ENCODE data around the gene ISM1. TPM values are rescaled to one million over a fixed set of nuclear protein-coding genes. Genes with fewer than 3 reads are reported as not detected.

The ISM1 gene
- polyA plus RNA-seq, 4 donors = 3.6 to 5.6 (median 4.5) TPM

GRCh38 chr20:13251904-13252297 lies 30.8 kb downstream of the ISM1 start:
- DNase-seq (ENCODE audit: low read depth in 4 of 4, low spot score in 3 of 4) = no peak

DNA sequence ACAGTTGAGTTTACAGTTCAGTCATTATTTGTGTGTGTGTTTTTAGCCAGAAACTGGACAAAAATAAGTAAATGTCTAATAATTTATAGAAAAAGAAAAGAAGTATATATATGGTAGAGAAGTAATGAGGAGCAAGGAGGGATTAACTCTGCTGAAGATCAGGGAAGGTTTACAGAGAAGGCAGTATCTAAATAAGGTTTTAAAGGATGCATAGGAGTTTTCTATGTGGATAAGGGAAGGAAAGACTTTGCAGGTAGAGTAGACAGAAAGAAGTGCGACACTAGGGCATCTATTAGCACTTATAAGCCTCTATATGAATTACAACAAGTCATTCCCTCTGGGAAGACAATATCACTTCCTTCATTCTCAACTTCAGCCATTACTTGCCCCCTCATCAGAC lies 34.3 kb downstream of the ISM1 start:
- no peak for DNase-seq (ENCODE audit: low read depth in 4 of 4, low spot score in 3 of 4)

DNA sequence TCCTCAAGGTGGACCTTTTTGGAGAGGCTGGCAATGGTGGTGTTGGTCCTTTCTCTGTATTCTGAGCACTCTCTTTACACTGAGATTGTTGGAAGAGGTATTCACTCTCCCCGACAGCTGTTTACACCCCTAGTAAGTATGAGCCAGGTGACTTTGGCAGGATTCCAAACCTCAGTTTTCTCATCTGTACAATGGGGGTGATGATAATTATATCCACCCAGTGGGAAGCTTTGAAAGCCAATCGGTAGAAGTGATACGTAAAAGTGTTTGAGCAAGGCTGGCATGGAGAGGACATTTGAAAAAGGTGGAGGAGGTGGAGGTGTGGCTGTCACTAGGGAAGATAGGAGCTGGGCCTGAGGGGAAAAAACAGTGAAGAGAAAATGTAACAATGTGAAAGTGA lies 35.5 kb downstream of the ISM1 start:
- DNase-seq (ENCODE audit: low read depth in 4 of 4, low spot score in 3 of 4) = no peak

- no peak for DNase-seq (ENCODE audit: low read depth in 4 of 4, low spot score in 3 of 4)
These were observed 38.8 kb downstream of the ISM1 start for GRCh38 chr20:13259921-13260320.

DNA sequence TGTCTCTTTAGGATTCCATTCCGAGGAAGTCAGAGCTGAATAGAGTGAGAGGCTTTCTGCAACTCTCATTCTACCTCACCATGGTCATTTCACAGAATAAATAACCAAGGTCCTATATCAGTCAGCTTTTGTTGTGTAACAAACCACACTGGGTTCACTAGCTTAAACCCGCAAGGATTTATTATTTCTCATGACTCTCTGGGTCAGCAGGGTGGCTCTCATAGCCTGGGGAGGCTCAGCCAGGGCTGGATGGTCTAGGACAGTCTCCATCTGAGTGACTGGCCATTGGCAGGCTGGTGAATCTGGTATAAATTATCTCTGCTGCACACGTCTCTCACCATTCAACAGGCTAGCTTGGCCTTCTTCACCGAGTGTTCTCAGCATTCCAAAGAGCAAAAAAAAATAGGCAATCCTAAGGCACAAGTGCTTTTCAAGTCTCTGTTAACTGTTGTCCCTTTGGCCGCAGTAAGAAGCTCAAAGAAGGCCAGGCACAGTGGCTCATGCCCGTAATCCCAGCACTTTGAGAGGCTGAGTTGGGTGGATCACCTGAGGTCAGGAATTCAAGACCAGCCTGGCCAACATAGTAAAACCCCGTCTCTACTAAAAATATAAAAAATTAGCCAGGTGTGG lies 39.7 kb downstream of the ISM1 start:
- no peak for DNase-seq (ENCODE audit: low read depth in 4 of 4, low spot score in 3 of 4)

DNA sequence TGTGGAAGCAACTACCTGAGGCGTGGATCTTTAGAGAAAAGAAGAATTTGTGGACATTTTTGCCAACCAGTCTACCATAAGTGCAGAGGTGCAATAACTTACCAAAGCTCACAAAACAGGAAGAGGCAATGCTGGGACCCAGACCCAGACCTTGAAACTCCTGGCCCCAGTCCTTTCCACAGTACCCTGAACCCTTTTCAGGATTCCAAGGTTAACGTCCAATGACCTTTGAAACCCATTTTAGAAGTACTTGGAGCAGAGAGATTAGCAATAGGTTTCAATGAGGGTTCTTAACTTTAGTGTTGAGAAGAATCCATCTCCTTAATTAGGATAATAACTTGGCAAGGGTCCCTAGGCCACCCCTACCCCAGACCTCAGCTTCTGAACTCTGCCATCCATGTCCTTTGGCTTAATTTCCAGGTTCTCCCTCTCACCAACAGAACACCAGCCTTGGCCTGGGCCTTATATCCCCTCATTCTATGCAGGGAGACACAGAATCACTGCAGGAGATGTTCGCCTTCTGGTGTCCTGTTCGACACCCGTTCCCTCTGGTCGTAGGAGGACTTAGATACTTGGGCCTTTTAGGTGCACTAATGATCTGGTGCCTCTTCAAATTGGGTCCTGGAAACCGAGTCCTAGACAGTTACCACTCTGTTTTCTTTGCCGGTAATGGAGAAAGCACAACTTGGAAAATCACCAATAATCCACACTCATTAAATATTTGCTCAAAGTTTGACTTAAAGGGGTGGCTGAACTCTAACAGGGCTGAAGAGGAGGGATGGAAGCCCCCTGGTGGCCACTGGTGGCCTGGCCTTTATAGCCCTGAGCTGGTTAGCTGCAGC lies 40.6 kb downstream of the ISM1 start:
- peak in 2 of 4 donors; percentile 14 to 16 for DNase-seq (ENCODE audit: low read depth in 4 of 4, low spot score in 3 of 4)

DNA sequence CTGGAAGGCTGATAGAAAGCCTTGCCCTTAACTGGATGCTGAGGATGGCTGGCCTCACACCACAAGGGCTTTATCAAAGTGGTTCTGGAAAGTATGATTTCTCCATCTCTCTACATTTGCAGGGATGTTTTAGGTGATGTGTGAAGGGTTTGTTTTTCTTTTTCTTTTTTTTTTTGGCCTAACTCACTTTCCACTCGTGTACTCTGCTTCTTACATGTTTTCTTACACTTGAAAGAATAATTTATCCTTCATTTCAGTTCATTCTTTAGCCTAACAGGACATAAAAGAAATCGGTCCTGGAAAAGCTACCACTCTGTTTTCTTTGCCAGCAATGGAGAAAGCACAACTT lies 41.2 kb downstream of the ISM1 start:
- no peak for DNase-seq (ENCODE audit: low read depth in 4 of 4, low spot score in 3 of 4)

- DNase-seq (ENCODE audit: low read depth in 4 of 4, low spot score in 3 of 4) = no peak
These were observed 41.7 kb downstream of the ISM1 start for GRCh38 chr20:13262671-13263360.

DNA sequence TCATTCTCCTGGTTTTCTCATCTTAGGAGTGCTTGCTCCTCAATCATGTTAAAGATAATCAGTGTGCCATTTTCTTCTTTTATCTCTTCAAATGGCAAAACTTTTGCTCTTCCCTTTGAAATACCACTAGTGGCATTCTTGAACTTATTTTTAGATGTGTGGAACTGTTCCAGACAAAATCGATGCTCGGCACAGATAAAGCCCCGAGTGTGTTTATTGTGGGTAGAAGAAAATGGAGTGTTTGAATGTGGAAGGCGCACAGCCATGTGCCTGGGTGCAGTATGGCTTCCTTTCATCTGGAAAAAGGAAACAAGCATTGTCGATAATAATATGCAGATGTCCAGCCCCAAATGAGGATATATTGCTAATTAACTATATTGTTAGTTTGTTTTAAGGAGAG lies 42.4 kb downstream of the ISM1 start:
- DNase-seq (ENCODE audit: low read depth in 4 of 4, low spot score in 3 of 4) = no peak

DNA sequence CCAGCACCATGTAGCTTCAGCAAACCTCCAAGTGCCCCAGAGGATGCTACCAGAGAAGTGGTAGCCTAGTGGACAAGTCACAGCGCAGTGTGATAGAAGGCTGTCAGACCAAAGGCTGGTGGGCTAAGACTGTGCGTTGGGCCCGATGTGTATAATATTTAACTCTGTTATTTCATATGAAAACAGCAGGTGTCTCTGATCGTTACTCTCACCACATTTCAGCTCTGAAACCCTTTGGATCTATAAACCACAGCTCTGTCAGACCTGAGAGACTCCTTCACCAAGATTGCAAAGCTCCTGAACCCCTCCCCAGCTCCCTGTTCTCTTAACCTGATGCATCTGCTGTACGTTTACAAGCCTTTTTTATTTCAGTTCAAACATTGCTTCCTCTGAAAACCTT lies 43.8 kb downstream of the ISM1 start:
- no peak for DNase-seq (ENCODE audit: low read depth in 4 of 4, low spot score in 3 of 4)

DNA sequence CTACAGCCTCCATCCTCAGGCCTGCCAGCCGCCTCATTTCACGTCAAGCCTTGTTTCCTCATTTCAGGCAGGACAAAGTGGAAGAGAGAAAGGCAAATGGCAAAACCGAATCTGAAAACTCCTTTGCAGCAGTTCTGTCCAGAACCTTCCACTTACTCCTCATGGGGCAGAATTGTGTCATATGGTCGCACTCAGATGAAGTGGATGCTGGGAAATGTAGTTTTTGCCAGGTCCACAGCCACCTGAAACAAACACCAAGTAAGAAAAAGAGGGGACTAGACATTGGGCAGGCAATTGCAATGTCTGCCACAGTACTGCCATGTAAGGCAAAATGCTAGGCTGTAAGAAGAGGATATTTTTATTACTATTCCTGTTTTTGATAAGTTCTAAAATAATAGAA lies 44.9 kb downstream of the ISM1 start:
- DNase-seq (ENCODE audit: low read depth in 4 of 4, low spot score in 3 of 4) = no peak

DNA sequence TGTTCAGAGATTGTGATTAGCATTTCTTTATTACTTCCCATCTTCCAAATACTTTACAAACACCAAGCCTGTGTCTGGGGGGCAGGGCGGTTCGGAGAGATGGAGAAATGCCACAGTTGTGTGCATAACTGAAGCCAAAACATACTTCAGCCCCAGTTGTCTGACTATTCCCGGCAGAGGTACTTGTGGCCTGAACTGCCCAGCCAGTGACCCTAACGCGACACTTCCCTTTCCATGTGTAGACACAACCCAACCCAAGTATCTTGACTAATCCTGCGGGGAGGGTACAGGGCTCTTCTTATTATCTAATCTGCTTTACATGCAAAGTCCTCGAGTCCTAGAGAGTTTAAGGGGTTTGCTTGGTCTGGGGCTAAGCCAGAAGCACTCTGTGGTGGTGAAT lies 46.2 kb downstream of the ISM1 start:
- no peak for DNase-seq (ENCODE audit: low read depth in 4 of 4, low spot score in 3 of 4)

DNA sequence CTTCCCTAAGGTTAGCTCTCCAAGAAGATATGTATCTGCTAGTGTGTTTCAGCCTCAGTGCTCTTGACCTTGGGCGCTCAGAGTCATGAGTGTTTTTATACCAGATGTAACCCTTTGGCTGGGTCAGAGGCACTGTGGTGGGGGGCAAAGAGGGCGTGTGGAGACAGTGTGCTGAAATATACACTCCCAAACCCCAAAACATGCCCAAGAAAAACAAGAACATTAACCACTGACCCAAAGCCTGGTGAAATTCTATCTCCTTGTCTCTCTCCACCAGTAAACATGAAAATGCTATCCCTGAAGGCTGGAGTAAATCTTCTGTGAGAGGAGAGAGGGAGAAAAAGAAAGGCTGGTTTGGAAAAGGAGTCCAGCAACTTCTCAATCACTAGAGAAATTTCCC lies 47.9 kb downstream of the ISM1 start:
- DNase-seq (ENCODE audit: low read depth in 4 of 4, low spot score in 3 of 4) = no peak

DNA sequence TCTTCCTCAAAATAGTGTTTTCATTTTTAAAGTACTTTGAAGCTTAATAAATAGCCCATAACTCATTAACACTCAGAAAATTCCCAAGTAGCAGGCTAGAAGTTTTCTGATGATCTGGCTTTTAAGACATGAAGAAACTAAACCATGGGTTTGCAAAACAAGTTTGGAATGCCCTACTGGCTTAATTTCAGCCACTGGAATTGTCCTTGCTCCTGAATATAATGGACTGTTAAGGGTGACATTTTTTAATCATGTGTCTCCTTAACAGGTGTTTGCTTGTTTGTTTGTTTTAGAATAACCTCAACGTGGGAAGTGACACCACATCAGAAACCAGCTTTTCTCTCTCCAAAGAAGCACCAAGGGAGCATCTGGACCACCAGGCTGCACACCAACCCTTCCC lies 49.1 kb downstream of the ISM1 start:
- no peak for DNase-seq (ENCODE audit: low read depth in 4 of 4, low spot score in 3 of 4)

DNA sequence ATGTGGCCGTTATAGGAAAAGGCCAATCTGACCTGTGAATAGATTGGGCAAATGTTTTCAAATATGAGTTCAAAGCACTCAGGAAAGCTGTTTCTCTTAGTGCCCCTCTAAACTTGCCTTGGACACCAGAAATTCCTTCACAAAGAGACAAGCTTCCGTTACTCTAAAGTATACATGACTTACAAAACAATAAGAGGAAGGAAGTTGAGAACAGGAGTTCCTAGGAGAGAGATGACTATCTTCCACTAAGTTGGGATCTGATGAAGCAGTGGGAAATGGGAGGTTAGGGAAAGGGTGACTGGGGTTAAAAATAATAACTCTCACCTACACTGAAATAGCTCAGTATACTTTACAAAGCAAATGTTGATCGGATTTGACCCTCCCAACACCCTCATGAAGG lies 50.0 kb downstream of the ISM1 start:
- DNase-seq (ENCODE audit: low read depth in 4 of 4, low spot score in 3 of 4) = no peak

- DNase-seq (ENCODE audit: low read depth in 4 of 4, low spot score in 3 of 4) = no peak
These were observed 51.2 kb downstream of the ISM1 start for GRCh38 chr20:13271977-13272975.

DNA sequence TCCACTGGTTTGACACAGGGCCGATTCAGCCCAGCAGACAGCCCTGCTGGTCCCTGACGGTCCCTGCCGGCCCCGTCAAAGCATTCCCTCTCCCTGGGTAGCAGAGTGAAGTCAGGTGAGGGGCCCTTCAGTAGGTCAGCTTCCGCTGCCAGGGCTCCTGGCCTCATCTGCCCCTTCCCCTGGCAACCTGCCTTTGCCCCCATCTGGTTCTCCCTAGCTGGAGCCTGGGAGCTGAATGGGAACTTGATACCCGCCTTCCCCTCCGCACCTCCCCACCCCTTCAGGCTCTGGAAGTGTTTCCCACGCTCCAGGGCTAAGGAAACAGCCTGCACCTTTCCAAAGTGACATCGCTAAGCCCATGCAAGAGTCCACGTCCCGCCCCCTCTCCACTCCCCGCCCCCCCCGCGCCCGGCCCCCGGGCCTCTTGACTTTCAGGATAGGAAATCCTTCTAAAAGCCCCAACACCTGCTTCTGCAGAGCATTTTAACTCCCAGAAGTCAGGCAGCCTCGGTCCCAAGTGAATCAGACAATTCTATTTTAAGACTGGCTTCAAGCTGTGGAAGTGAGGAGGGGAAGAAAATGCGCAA lies 53.3 kb downstream of the ISM1 start:
- DNase-seq (ENCODE audit: low read depth in 4 of 4, low spot score in 3 of 4) = peak in 2 of 4 donors; percentile 8 to 40

DNA sequence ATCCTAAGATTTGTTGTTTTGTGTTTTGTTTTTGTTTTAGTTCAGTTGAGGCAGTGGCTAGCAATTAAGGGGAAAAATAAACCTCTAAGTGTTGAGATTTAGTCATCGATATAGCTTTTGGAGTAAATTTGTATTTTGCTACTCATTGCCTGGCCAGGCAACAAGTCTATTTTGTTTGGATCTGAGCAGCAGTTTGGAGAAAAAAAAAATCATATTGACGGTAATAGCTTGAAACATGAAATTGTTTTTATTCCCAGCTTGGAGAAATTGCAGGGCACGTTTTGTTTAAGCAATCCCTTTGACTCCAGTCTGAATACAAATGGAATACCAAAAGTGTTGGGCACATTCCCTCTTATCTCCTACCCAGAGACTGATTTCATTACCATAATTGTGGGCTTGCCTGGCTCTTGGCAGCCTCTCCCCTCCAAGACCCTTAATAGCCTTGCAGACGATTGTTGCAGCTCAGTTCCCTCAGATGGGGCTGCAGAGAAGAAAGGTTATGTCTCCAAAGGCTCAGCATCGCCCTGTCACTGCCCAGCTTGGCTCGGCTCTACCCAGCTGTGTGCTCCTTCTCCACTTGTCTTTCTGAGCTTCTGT lies 56.0 kb downstream of the ISM1 start:
- DNase-seq (ENCODE audit: low read depth in 4 of 4, low spot score in 3 of 4) = no peak

GRCh38 chr20:13277663-13278295 lies 56.7 kb downstream of the ISM1 start:
- DNase-seq (ENCODE audit: low read depth in 4 of 4, low spot score in 3 of 4) = no peak

Measured in right renal pelvis (tissue), 4 donors.